ENCODE results near the gene OR4D1. TPM values are rescaled to one million over a fixed set of nuclear protein-coding genes. Genes with fewer than 3 reads are reported as not detected.

Gene OR4D1
- polyA plus RNA-seq, 1 donor, result 0.05 TPM

DNA sequence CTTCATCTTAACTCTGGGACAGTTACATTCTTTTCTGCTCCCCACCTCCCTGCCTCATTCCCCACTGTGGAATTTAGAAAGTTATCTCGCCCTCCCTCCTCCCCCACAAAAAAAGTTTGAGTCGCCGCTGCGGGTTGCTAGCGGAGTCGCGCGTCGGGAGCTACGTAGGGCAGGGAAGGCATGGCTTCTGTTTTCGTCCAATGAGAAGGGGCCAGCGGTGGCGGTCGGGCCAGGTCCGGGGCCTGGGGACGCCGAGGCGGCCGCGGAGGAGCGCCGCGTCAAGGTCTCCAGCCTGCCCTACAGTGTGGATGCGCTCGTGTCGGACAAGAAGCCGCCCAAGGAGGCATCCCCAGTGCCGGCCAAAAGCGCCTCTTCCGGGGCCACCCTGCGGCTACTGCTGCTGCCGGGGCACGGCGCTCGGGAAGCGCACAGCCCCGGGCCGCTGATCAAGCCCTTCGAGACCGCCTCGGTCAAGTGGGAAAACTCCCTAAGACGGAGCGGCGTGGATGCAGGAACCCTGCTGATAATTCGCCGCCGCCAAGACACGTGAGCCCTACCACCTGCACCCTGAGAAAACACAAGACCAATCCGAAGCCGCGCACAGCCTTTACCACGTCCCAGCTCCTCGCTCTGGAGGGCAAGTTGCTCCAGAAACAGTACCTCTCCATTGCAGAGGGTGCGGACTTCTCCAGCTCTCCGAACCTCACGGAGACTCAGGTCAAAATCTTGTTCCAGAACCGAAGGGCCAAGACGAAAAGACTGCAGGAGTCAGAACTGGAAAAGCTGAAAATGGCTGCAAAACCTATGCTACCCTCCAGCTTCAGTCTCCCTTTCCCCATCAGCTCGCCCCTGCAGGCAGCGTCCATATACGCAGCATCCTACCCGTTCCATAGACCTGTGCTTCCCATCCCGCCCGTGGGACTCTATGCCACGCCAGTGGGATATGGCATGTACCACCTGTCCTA lies 8.9 kb downstream of the OR4D1 start:
- peak; percentile 1 for DNase-seq

DNA sequence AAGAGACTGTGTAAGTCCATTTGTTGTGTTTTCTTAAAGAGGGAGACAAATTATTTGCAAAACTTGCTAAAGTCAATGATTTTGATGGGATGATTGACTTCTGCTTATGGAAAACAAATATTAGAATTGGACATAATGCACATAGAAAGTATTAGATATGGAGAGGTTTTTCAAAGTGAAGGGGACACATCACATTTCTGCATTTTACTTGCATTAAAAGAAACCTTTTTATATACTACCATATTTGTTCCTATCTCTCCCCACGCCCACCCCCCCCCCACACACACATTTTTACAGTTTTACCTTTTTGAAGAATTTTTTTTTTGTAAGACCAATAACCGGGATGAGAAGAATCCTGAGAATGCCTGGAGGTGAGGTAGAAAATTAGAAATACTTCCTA lies 10.0 kb downstream of the OR4D1 start:
- DNase-seq, result no peak

DNA sequence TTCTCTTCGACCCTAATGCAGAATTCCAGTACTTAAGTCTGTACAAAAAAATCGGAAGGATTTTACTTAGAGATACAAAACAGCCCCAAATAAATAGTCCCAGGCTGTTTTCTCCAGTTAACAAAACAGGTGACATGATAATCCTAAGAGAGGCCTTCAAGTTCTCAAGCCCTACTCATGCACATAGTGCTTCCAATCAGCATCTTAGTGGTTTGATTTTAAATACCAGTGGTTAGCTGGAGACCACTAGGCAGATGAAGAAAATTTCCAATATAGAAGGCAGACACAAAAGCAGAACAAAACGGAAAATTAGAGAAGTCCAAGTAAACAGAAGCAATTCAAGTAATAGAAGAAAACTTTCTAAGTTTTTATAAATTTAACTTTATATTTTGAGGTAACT lies 13.4 kb downstream of the OR4D1 start:
- no peak for DNase-seq

DNA sequence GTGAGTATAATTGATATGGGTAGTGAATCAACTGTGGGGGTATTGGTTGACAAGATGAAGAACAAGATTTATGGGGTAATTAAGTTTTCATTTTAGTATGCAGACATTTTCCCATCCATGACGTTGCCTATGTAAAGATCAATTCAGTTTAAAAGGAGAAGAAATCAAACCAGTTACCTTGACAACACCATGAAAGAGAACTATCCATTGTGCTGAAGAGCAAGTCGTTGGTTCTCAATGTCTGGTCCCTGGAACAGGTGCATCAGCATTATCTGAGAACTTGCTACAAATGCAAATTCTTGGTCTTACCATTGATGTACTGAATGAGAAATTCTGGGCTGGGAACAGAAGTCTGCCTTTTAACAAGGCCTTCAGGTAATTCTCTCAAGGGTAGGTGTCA lies 17.8 kb downstream of the OR4D1 start:
- no peak for DNase-seq

DNA sequence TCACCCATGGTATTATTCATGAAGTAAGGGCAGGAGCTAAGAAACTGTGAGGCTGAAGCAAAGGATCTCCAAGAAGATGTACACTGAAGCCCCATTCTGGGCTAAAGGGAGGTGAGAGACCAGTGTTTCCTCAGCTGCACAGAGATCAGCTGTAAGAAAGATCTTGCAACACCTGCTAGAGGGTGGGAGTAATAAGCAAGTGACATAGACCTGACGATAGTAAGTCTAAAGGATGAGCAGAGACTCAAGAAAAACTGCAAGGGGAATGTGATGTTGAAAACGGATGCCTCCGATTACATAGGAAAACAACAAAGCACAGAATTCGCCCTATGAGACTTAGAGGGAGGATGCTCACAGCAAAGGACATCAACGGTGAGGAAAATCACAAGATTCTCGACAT lies 18.5 kb downstream of the OR4D1 start, which contains the start of gene OR4D2:
Gene OR4D2, plus strand, starts transcription at position 301 of the 400 bp plus-strand sequence. CDS start 2,674 bp downstream, outside the sequence.
- no peak for DNase-seq

DNA sequence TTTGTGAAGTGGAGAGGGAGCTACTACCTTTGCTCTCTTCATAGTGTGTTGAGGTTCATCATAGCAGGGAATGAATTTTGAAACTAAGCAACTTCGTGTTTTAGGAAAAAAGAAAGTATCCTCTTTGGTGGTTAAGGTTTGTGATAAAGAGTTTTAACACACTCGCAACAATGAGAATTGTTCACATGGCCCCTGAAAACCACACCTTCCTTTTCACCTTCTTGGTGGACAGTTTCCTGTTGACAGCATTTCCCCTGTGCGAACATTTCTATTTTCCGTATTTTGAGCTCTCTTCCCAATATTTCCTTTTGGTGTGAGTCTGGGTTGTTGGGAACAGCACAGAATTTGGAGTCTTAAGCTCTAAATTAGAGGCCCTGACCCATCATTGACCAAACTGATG lies 22.4 kb downstream of the OR4D1 start:
- no peak for DNase-seq

DNA sequence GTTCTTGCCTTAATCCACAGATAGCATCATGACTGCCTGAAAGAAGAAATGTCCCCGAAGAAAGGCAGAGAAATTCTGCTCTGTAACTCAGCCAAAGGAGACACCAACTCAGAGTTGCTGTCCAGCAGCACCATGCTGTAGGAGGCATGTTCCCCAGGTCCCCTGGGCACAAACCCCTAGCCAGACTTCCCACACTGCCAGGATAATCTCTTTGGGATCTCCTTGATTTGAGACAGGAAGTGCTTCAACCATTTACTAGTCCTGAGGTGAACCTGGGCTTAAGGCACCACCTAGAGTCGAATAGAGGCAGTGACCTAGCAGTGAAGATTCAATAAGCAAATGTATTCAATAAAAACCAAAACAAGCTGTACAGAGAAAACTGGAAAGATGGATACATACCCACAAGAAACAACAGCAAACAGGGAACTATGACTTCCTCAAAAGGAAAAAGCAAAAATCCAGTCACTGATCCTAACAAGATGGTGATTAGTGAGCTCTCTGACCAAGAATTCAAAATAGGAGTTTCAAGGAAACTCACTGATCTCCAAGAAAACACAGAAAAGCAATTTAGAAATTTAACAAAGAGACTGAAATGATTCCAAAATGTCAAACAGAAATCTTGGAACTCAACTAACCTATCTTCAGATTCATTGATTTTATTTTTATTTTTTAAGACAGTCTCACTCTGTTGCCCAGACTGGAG lies 24.3 kb downstream of the OR4D1 start:
- no peak for DNase-seq

DNA sequence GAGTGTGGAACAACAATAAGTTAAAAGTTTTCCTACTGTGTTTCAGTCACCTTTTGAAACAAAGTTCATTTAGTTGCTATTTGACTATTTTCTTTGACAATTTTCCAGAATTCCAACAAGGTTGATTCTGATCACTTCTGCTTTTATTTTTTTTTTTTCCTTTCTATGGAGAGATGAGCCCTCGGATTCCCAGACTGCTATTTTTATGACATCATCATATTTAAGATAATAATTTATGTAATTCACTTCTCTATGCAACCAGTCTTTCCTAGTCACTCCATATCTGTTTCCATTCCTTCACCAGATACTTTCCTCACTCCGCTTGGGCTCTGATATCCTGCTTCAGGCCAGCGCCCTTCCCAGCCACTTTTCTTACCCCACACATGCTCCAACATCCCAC lies 26.7 kb downstream of the OR4D1 start:
- DNase-seq, result no peak

DNA sequence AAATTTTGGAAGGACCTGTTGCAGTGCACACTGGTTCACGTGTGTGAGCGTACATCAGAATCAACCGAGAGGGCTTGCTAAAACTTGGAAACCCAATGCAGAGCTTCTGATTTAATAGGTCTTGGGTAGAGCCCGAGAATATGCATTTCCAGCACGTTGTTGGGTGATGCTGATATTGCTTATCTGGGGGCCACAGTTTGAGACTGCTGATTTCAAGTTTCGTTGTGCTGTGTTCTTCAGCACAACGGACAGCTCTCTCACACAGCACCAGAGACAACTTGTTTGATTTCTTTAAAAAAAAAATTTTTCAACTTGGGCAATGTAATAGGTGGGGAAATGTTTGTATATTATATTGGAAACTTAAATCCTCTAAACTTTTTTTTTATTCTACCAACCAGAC lies 28.0 kb downstream of the OR4D1 start:
- no peak for DNase-seq

DNA sequence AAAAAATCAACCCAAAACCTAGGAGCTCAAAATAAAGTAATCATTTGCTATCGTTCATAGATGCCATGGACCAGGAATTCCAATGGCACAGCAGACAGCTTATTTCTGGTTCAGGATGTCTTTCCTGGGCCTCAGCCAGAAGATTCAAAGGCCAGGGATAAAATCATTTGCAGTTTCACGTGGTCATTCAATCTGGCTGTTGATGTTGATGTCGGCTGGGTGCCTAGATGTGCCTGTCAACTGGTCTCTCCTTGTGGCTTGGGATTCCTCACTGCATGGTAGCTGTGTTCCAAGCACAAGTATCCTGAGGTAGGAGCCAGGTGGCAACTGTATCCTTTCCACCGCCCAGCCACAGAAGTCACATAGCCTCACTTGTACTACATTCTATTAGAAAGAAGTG lies 33.6 kb downstream of the OR4D1 start:
- DNase-seq, result no peak

DNA sequence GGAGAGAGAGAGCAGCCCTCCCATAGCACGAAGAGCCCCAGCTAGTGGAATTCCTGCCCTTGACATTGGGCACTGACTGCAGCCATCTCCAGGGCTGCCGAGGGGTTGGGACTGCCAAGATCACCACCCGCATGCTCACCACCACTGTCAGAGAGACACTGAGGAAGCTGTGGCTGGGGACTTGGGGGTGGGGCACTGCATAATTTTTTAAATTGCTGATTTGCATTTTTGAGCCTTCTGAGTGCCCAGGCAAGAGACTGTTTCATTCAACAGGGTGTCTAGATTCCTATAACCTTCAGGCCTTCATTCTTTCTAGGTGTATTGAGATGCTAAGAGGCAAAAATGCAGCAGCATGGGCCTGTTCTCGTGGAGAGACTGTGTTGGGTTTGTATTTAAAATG lies 35.3 kb downstream of the OR4D1 start:
- DNase-seq, result no peak

DNA sequence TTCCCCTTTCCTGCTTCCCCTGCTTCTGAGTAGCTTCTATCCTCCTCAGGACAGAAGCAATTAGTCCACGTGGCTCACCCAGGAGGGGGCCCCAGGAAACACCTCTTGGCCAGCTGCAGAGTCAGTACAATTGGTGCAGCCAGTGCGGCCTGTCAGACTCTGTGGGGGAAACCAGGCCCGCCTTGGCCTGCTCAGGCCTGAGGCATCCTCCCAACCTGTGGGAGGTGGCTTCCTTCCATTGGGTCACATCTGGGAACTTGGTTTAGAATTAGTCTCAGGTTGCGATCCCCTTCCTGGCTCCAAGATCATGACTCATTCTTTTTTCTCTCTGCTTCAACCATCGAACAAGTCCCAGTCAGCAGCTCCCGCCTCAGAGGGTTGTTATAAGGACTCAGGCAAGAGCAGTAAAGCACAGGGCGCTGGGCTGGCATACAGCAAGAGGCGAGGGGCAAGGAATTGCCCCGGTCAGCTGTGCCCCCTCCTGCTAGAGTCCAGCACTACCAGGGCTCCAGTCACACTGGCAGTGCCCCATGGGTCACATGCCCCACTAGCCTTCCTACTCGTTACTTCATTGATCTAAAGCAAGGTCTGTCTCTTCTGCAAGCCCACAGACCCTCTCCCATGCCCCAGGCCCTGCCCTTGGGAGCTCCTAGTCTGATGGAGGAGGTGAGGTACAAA lies 36.3 kb downstream of the OR4D1 start:
- peak; percentile 26 for DNase-seq

DNA sequence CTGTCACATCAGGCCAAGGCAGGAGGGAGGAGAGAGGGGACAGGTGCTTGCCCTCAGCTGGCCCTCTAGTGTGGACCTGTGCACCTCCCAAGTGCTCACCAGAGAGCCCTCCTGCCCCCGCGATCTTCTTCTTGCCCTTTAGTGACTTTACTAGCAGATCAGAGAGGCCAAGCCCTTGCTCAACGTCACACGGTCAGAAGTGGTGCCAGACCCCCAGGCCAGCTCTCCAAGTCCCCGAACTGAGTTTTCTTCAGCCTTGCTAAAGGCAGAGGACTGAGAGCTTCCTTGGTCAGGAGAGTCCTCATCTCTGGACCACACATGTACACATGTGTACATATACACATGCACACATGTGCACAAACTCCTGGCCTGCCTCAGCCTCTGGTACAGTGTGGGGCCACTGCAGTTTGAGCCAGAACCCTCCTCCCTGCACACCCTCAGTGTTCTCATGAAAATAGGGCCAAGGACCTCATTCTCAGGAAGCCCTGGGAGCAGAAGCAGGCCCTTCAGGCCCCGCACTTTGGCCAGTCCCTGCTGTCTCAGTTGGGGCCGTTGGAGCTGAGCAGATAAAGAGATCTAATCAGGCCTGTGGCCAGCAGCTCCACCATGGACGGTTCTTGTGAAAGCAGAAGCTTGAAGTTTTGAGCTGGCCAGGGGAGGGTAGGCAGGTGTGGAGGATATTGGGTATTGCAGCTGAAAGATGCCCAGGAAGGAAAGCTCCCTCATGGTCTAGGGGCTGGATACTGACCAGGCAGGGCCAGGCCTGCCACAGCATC lies 37.0 kb downstream of the OR4D1 start:
- DNase-seq, result no peak

DNA sequence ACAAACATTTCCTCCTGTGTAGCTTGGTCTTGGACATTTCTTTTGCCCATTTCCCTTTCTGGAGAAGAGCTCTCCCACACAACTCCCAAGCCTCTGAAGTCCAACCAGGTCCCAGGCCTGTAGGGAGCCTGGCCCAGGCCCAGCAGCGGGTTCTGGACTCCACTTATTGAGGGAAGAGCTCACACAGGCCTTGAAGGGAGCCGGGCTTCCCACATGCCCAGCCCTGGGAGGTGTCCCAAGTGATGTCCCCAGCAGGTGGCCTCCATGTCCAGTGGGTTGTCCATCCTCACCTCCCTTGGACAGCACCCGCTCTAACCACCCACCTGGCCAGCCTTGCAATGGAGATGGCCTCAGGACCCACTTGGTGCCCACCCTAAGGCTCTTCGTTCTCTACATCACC lies 38.4 kb downstream of the OR4D1 start:
- DNase-seq, result no peak

DNA sequence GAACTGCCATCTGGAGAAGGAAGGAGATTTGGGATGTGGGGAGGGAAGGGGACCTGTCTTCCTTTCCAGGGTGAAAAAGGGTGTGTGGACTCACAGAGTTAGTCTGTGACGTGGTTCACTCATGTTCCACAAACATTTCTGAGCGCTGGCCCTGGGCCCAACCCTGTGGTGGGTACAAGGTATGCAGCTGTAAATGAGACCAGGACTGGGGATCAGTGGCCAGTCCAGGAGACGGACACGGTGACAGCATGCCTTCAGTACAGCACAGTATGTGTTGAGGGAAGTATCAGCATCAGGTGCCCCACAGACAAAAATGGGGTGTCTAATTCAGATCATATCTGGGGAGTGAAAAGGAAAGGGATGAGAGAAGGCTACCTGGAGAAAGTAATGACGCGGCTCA lies 38.9 kb downstream of the OR4D1 start:
- no peak for DNase-seq

DNA sequence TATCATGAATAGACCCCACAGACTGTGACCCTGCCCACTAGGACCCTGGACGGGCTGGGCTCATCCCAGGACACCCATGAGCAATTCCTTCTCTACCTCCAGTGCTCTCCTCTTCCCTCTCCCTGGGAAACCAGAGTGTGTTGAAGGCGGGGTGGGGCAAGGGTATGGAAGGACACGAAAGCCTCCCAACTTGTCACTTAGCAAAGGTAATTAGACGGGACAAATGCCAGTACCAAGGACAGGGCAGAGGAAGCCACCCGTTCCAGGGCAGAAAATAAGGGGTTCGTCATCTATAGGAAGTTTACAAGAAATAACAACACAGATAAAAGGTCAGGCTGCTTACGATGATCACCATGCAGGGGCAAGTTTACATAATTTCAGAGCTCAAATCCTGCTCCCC lies 39.5 kb downstream of the OR4D1 start:
- no peak for DNase-seq

DNA sequence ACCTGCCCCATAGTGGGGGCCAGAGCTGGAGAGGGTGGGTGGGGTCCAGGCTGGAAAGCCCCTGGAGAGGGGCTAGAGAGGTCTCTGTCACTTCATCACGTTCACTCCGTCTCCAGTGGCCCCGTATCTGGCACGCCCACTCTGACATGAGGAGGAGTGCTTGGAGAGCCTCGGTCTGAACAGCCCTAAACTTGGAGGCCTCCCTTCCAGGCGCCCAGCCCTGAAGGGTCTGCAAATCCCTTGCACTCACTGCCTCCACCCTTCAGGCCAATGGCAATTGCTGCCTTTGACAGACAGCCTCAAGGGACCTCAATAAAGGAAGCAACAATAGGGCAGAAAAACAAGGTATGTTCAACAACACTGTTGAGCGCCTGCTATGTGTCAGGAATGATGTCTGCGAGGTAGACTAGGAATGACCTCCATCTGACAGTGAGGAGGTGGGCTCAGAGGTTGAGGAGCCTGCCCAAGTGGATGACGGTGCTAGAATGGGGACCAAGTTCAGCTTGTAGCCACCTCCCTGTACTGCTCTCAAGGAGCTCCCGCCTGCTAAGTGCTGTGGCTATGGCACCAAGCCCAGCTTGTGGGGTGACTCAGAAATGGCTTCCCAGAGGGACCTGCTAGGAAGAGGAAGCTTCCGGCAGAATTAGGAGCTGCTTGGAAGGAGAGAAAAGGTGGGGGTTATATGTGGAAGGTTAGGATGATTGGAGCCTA lies 41.4 kb downstream of the OR4D1 start:
- peak; percentile 26 for DNase-seq

DNA sequence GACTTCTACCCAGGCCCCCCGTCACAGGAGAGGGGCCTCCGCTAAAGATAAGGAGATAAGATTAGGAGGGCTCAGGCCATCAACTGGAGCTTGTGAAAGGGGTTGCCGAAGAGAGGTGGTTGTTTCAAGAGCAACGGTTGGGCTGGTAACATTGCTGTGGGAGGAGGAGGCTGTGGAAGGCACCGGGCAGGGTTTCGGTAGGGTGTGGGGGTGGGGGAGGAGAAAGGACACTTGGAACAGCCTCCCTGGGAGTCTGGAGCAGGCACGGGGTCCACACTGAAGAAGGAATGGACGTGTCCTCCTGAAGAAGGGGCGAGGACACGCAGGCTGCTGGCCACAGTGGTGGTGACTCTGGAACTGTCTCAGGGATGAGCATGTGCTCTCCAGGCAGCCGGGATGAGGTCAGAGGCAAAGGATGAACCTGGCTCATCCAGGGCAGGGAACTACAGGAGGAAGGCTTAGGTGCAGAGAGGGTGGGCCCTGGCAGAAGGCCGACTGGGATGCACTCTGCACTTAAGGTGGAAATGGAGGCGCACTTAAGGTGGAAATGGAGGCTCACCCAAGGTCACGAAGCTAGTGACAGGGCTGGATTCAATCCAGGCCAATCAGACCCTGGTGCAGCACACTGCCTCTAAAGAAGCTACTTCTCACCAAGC lies 43.2 kb downstream of the OR4D1 start:
- DNase-seq, result no peak

DNA sequence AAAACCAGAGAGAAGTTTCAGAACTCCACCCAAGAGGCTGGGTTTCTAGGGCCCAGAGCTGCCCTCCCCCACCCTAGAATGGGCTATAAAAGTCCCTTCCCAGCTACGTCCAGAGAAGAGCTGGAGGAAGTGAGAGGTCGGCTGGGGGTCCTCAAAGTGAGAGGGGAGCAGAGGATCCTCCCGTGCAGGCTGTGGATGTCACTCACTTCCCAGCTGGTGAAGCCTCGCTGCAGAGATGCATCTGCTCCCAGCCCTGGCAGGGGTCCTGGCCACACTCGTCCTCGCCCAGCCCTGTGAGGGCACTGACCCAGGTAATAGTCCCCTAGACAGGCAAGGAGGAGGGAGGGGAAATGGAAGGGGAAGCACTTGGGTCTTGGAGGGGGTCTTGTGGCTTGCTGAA lies 44.4 kb downstream of the OR4D1 start, which contains the start of gene EPX:
Gene EPX, plus strand, starts transcription at position 115 of the 400 bp plus-strand sequence. Its CDS starts 121 bp downstream, at position 236.
- no peak for DNase-seq

DNA sequence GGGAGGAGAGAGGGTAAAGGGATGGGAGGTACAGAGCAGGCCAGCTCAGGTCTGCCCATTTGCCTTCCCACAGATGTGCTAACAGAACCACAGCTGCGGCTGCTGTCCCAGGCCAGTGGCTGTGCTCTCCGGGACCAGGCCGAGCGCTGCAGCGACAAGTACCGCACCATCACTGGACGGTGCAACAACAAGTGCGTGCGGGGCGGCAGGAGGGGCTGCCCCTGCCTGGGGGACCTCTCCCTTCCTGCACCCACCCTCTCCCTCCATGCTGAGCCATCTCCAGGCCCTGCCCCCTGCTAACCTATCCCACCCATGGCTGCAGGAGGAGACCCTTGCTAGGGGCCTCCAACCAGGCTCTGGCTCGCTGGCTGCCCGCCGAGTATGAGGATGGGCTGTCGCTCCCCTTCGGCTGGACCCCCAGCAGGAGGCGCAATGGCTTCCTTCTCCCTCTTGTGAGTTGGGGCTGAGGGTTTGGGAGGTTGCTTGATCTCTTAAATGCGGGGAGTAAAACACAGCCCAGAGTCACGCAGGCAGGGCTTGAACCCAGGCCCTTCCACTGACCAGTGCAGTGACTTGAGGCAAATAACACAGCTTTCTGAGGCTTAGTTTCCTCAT lies 45.6 kb downstream of the OR4D1 start:
- no peak for DNase-seq

Data from hindlimb muscle (tissue), 1 donor.